Esophagus muscularis mucosa (tissue), 4 donors: ENCODE measurements around the gene STKLD1. TPM values are rescaled to one million over a fixed set of nuclear protein-coding genes. Genes with fewer than 3 reads are reported as not detected.
A peak's percentile ranks its signal among the peaks of the same experiment; 100 is the strongest.

Experiments
- DNase-seq: peaks from one replicate; pipeline ENCODE4 v3.0.0-alpha.2; 2017; ENCODE audit errors: extremely low spot score
- H3K27ac ChIP-seq, 4 donors: fragments of 200-600 bp; sonication (generic); replicated peaks in 1 of 4; 1 replicate in 3 of 4; 2 replicates in 1 of 4; pipeline ENCODE4 v1.5.1; 2016 to 2019; ENCODE audit warnings: mild to moderate bottlenecking in 1 of 4
- H3K27me3 ChIP-seq, 4 donors: fragments of 200-600 bp; sonication (generic); one replicate each; pipeline versions ENCODE4 v1.5.1 to v1.6.0; 2016 to 2019
- H3K36me3 ChIP-seq, 4 donors: fragments of 200-600 bp; sonication (generic); one replicate each; pipeline ENCODE4 v1.5.1; 2016 to 2019
- H3K4me1 ChIP-seq, 4 donors: fragments of 200-600 bp; sonication (generic); one replicate each; pipeline ENCODE4 v1.5.1; 2016 to 2019
- H3K4me3 ChIP-seq, 4 donors: fragments of 200-600 bp; sonication (generic); 1 replicate in 2 of 4; 2 replicates in 2 of 4; pipeline ENCODE4 v1.5.1; 2016 to 2019; ENCODE audit warnings: mild to moderate bottlenecking in 4 of 4, moderate library complexity in 1 of 4
- H3K9me3 ChIP-seq, 4 donors: fragments of 200-600 bp; sonication (generic); 1 replicate in 3 of 4; 2 replicates in 1 of 4; pipeline ENCODE4 v1.5.1; 2016 to 2019
- EP300 ChIP-seq: sonication (generic); formaldehyde crosslinking; IDR thresholded peaks from one replicate; pipeline ENCODE4 v1.6.1; 2017; ENCODE audit warnings: antibody characterized with exemption
- POLR2A ChIP-seq: fragments of 450-650 bp; IDR thresholded peaks from one replicate; pipeline ENCODE4 v1.6.1; 2017; ENCODE audit warnings: antibody characterized with exemption, moderate library complexity, mild to moderate bottlenecking, low read depth
- POLR2AphosphoS5 ChIP-seq, 2 donors: sonication (generic); formaldehyde crosslinking; IDR thresholded peaks; one replicate each; pipeline ENCODE4 v1.6.1; 2017; ENCODE audit warnings: antibody characterized with exemption in 2 of 2
- WGBS: methylation state at CpG from one replicate; pipeline ENCODE4 v1.1.5; 2018; 5-methylcytosine and 5-hydroxymethylcytosine counted together
- intact Hi-C: fragments of 100-400 bp; cut with DNase I; formaldehyde crosslinking; loops from one replicate; pipeline ENCODE4 v1.15.1; 2023
- total RNA-seq, 4 donors: library from RNA; depleted of rRNA; stranded (reverse); fragments of >200 nt; gene quantifications; one replicate each; pipeline versions ENCODE4 v1.1.0 to v1.2.1, GENCODE V29; 2016
- TF ChIP-seq, protein P1 (sequence below), 3 experiments: fragments of 200-600 bp in 2 of 3; fragments of 450-650 bp in 1 of 3; sonication (generic) in 2 of 3; IDR thresholded peaks; one replicate each; pipeline ENCODE4 v1.5.1; 2017 to 2019; ENCODE audit warnings: antibody characterized with exemption in 3 of 3, mild to moderate bottlenecking in 2 of 3, moderate library complexity in 1 of 3

STKLD1 gene
- total RNA-seq, 4 donors from 2014 or later = 0.26 to 2.1 (median 1.0) TPM; not detected in 1

- TF ChIP-seq POLR2A (no peak), POLR2AphosphoS5 (IDR thresholded peaks at IDR 0.05) (no peak), EP300 (no peak)
- TF ChIP-seq, protein P1, sequence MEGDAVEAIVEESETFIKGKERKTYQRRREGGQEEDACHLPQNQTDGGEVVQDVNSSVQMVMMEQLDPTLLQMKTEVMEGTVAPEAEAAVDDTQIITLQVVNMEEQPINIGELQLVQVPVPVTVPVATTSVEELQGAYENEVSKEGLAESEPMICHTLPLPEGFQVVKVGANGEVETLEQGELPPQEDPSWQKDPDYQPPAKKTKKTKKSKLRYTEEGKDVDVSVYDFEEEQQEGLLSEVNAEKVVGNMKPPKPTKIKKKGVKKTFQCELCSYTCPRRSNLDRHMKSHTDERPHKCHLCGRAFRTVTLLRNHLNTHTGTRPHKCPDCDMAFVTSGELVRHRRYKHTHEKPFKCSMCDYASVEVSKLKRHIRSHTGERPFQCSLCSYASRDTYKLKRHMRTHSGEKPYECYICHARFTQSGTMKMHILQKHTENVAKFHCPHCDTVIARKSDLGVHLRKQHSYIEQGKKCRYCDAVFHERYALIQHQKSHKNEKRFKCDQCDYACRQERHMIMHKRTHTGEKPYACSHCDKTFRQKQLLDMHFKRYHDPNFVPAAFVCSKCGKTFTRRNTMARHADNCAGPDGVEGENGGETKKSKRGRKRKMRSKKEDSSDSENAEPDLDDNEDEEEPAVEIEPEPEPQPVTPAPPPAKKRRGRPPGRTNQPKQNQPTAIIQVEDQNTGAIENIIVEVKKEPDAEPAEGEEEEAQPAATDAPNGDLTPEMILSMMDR (IDR thresholded peaks at IDR 0.05) = no peak
- Histone ChIP-seq H3K27me3 (no peaks in the 10 kb centered on the region), H3K27ac (no peak overlapping the region), H3K4me3 (no peak overlapping the region), H3K36me3 (peaks cover 15 to 47% (median 39%) of the 10 kb centered on the region in 4 donors), H3K9me3 (no peaks in the 10 kb centered on the region), H3K4me1 (peaks cover 61 to 90% (median 77%) of the 10 kb centered on the region in 4 donors)
- 59% methylated on average over 9 of the region's 9 CpGs for WGBS
- intact Hi-C loops = no loop called here
- DNase-seq = no peak
Measured at GRCh38 chr9:133370685-133371084, 5.5 kb upstream of the STKLD1 start.

GRCh38 chr9:133371261-133371711 lies 4.9 kb upstream of the STKLD1 start:
- peaks cover 9 to 41% (median 33%) of the 10 kb centered on the region in 4 donors for H3K36me3 ChIP-seq
- no peak for TF ChIP-seq EP300
- no peak for TF ChIP-seq POLR2AphosphoS5 (IDR thresholded peaks at IDR 0.05)
- no peak for TF ChIP-seq POLR2A
- TF ChIP-seq, protein P1 (IDR thresholded peaks at IDR 0.05) = no peak
- 64% methylated on average over 12 of the region's 12 CpGs for WGBS
- H3K27me3 ChIP-seq = no peaks in the 10 kb centered on the region
- intact Hi-C loops = no loop called here
- peaks cover 62 to 90% (median 77%) of the 10 kb centered on the region in 4 donors for H3K4me1 ChIP-seq
- H3K27ac ChIP-seq = no peak overlapping the region
- no peak for DNase-seq
- H3K4me3 ChIP-seq = no peak overlapping the region
- no peaks in the 10 kb centered on the region for H3K9me3 ChIP-seq

- 80% methylated on average over 5 of the region's 7 CpGs for WGBS
- intact Hi-C loops = no loop called here
- Histone ChIP-seq H3K27ac (no peak overlapping the region), H3K36me3 (peaks cover under 1 to 33% (median 24%) of the 10 kb centered on the region in 4 donors), H3K4me1 (peaks cover 68 to 89% (median 85%) of the 10 kb centered on the region in 4 donors), H3K9me3 (no peaks in the 10 kb centered on the region), H3K4me3 (no peak overlapping the region), H3K27me3 (no peaks in the 10 kb centered on the region)
- DNase-seq = no peak
- no peak for TF ChIP-seq EP300
- TF ChIP-seq, protein P1 (IDR thresholded peaks at IDR 0.05) = no peak
- no peak for TF ChIP-seq POLR2A
Measured at GRCh38 chr9:133372144-133372543, 4.0 kb upstream of the STKLD1 start.

DNA sequence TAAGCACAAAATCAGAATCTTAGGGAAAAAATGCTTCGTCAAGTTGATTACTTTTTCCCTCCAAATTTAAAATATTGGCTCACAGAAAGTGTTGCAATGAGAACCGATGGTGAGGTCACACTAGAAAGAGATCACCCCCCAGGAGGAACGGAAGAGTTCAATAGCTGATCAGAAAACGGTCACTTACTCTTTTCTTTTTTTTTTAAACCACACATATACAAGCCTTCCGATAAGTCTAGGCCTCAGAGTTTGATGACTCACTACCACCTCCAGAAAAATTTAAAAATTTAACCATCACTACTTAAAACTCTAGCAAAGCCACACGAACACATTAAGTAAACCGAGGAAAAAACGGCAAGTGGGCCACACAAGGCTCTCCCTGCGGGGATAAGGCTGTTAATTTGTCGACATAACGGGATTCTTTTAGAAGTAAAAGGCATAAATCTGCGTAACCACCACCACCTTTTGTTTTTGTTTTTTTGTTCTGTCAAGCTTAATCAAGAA lies 1.5 kb upstream of the STKLD1 start:
- intact Hi-C loops = no loop called here
- TF ChIP-seq, protein P1 (IDR thresholded peaks at IDR 0.05) = no peak
- no peak for TF ChIP-seq POLR2A
- TF ChIP-seq POLR2AphosphoS5 (IDR thresholded peaks at IDR 0.05) = no peak
- TF ChIP-seq EP300 = no peak
- no peak for DNase-seq
- Histone ChIP-seq H3K27ac (peak overlapping the region; percentile 92 to 97 (median 96)), H3K27me3 (no peaks in the 10 kb centered on the region), H3K36me3 (peaks cover 0 to 29% (median 18%) of the 10 kb centered on the region in 4 donors), H3K4me3 (peak overlapping the region; percentile 81 to 98 (median 93)), H3K9me3 (no peaks in the 10 kb centered on the region), H3K4me1 (peaks cover 50 to 64% (median 62%) of the 10 kb centered on the region in 4 donors)
- 19% methylated on average over 12 of the region's 12 CpGs for WGBS
